Astrocyte (in vitro differentiated cells and primary cell): ENCODE data around the gene LRRC23. TPM values are rescaled to one million over a fixed set of nuclear protein-coding genes. Genes with fewer than 3 reads are reported as not detected.
A peak's percentile ranks its signal among the peaks of the same experiment; 100 is the strongest.

Experiments
- DNase-seq: peaks from one replicate; pipeline ENCODE4 v3.0.0-alpha.2; 2010; ENCODE audit warnings: low read depth
- FAIRE-seq: peaks from 2 replicates; lab custom pipeline; 2011; peaks lifted over from hg19 to GRCh38; lab: Jason Lieb, UNC
- H2AFZ ChIP-seq: 2 replicates; pipeline ENCODE4 v1.6.0; 2012; ENCODE audit warnings: low read depth, low read length, inconsistent platforms
- H3K27ac ChIP-seq: 2 replicates; pipeline ENCODE4 v1.5.1; 2011; ENCODE audit warnings: low read depth, low read length, inconsistent platforms
- H3K27me3 ChIP-seq: 2 replicates; pipeline ENCODE4 v1.6.0; 2011; ENCODE audit warnings: low read length, inconsistent platforms; ENCODE audit not compliant: insufficient read depth
- H3K36me3 ChIP-seq: 2 replicates; pipeline ENCODE4 v1.5.1; 2011; ENCODE audit warnings: low read length, inconsistent platforms; ENCODE audit not compliant: insufficient read depth
- H3K4me1 ChIP-seq: 2 replicates; pipeline ENCODE4 v1.5.1; 2011; ENCODE audit warnings: low read length, inconsistent platforms; ENCODE audit not compliant: insufficient read depth
- H3K4me2 ChIP-seq: 2 replicates; pipeline ENCODE4 v1.6.0; 2012; ENCODE audit warnings: low read length, inconsistent platforms
- H3K4me3 ChIP-seq: 2 replicates; pipeline ENCODE4 v1.5.1; 2011; ENCODE audit warnings: low read depth, mild to moderate bottlenecking, low read length, inconsistent platforms; ENCODE audit not compliant: insufficient read depth
- H3K79me2 ChIP-seq: 2 replicates; pipeline ENCODE4 v1.6.0; 2012; ENCODE audit warnings: mild to moderate bottlenecking, low read length, inconsistent platforms; ENCODE audit not compliant: insufficient read depth
- H3K9ac ChIP-seq: 2 replicates; pipeline ENCODE4 v1.6.0; 2012; ENCODE audit warnings: mild to moderate bottlenecking, low read length, inconsistent platforms
- H3K9me3 ChIP-seq: 2 replicates; pipeline ENCODE4 v1.5.1; 2012; ENCODE audit warnings: low read depth, mild to moderate bottlenecking, low read length, inconsistent platforms; ENCODE audit not compliant: insufficient read depth
- H4K20me1 ChIP-seq: 2 replicates; pipeline ENCODE4 v1.6.0; 2012; ENCODE audit warnings: low read length, inconsistent platforms; ENCODE audit not compliant: insufficient read depth
- H3K27ac Mint-ChIP-seq: one replicate; pipeline ENCODE4 v1.8.0; 2021; ENCODE audit warnings: mild to moderate bottlenecking, mixed read lengths; ENCODE audit not compliant: unreplicated experiment
- H3K27me3 Mint-ChIP-seq: one replicate; pipeline ENCODE4 v1.8.0; 2021; ENCODE audit warnings: low read depth, mixed read lengths; ENCODE audit not compliant: unreplicated experiment
- H3K36me3 Mint-ChIP-seq: one replicate; pipeline ENCODE4 v1.8.0; 2021; ENCODE audit warnings: low read depth, mixed read lengths; ENCODE audit not compliant: unreplicated experiment
- H3K4me1 Mint-ChIP-seq: one replicate; pipeline ENCODE4 v1.8.0; 2021; ENCODE audit warnings: low read depth, mixed read lengths; ENCODE audit not compliant: unreplicated experiment
- H3K4me3 Mint-ChIP-seq: one replicate; pipeline ENCODE4 v1.8.0; 2021; ENCODE audit warnings: mild to moderate bottlenecking, moderate library complexity, mixed read lengths; ENCODE audit not compliant: unreplicated experiment
- H3K9me3 Mint-ChIP-seq: one replicate; pipeline ENCODE4 v1.8.0; 2021; ENCODE audit warnings: mild to moderate bottlenecking, mixed read lengths; ENCODE audit not compliant: unreplicated experiment
- CTCF ChIP-seq: IDR thresholded peaks from 2 replicates; pipeline ENCODE4 v1.5.1; 2011; ENCODE audit warnings: low read depth, mild to moderate bottlenecking, inconsistent platforms, low read length, moderate library complexity; ENCODE audit not compliant: insufficient read depth
- EZH2 ChIP-seq: IDR thresholded peaks from 2 replicates; pipeline ENCODE4 v1.6.1; 2012; ENCODE audit warnings: mild to moderate bottlenecking, low read length, inconsistent platforms; ENCODE audit not compliant: insufficient read depth
- total RNA-seq: library from RNA; stranded (reverse); gene quantifications from 2 replicates; pipeline ENCODE4 v1.2.1, GENCODE V29; 2021

The LRRC23 gene
- total RNA-seq, 1 donor from 2014 or later, result 5.2 TPM

GRCh38 chr12:6917491-6918231 lies 13.0 kb downstream of the LRRC23 start:
- Histone ChIP-seq H3K4me1 (peaks cover 25% of the 10 kb centered on the region), H3K27me3 (no peaks in the 10 kb centered on the region), H3K4me2 (peak overlapping the region; percentile 53), H3K9me3 (no peaks in the 10 kb centered on the region), H3K9ac (no peak overlapping the region), H2AFZ (no peak overlapping the region), H4K20me1 (no peaks in the 10 kb centered on the region), H3K36me3 (peaks cover 2% of the 10 kb centered on the region), H3K27ac (peak overlapping the region; percentile 19), H3K79me2 (no peaks in the 10 kb centered on the region), H3K4me3 (no peak overlapping the region)
- H3K4me1 Mint-ChIP-seq, result peaks cover 20% of the 10 kb centered on the region
- DNase-seq, result peak; percentile 57
- H3K4me3 Mint-ChIP-seq, result peak overlapping the region; percentile 40
- FAIRE-seq, result no peak
- H3K27ac Mint-ChIP-seq, result no peak overlapping the region
- peaks cover 16% of the 10 kb centered on the region for H3K36me3 Mint-ChIP-seq
- peaks cover 2% of the 10 kb centered on the region for H3K27me3 Mint-ChIP-seq
- TF ChIP-seq EZH2 (no peak), CTCF (no peak)
- H3K9me3 Mint-ChIP-seq, result no peaks in the 10 kb centered on the region

DNA sequence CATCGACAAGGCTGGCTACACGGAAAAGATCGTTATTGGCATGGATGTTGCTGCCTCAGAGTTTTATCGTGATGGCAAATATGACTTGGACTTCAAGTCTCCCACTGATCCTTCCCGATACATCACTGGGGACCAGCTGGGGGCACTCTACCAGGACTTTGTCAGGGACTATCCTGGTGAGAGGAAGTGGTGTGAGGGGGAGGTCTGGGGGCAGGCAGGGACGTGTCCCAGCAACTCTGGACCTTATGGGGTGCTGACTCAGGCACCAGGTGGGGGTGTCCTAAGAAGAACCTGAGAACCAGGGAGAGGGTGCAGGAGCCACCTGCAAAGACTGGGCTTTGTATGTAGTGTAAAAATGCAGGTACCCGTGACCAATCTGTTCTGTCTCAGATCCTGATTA lies 15.0 kb downstream of the LRRC23 start:
- H3K36me3 ChIP-seq, result peaks cover 2% of the 10 kb centered on the region
- no peak overlapping the region for H3K27ac ChIP-seq
- H3K27me3 ChIP-seq, result no peaks in the 10 kb centered on the region
- no peak overlapping the region for H3K4me2 ChIP-seq
- no peaks in the 10 kb centered on the region for H3K9me3 Mint-ChIP-seq
- no peaks in the 10 kb centered on the region for H4K20me1 ChIP-seq
- peak overlapping the region; percentile 6 for H3K4me3 Mint-ChIP-seq
- peaks cover 22% of the 10 kb centered on the region for H3K4me1 Mint-ChIP-seq
- no peaks in the 10 kb centered on the region for H3K9me3 ChIP-seq
- H2AFZ ChIP-seq, result no peak overlapping the region
- peaks cover 24% of the 10 kb centered on the region for H3K4me1 ChIP-seq
- H3K4me3 ChIP-seq, result no peak overlapping the region
- DNase-seq, result no peak
- no peak overlapping the region for H3K27ac Mint-ChIP-seq
- no peak overlapping the region for H3K9ac ChIP-seq
- H3K79me2 ChIP-seq, result no peaks in the 10 kb centered on the region
- H3K27me3 Mint-ChIP-seq, result no peaks in the 10 kb centered on the region
- TF ChIP-seq CTCF (no peak), EZH2 (no peak)
- peaks cover 16% of the 10 kb centered on the region for H3K36me3 Mint-ChIP-seq
- FAIRE-seq, result no peak

- Mint-ChIP-seq H3K36me3 (peaks cover 16% of the 10 kb centered on the region), H3K4me1 (peaks cover 39% of the 10 kb centered on the region), H3K27ac (no peak overlapping the region), H3K4me3 (peak overlapping the region; percentile 8), H3K9me3 (no peaks in the 10 kb centered on the region), H3K27me3 (no peaks in the 10 kb centered on the region)
- peaks cover 36% of the 10 kb centered on the region for H3K4me1 ChIP-seq
- no peak overlapping the region for H3K4me3 ChIP-seq
- FAIRE-seq, result no peak
- peaks cover under 1% of the 10 kb centered on the region for H3K79me2 ChIP-seq
- no peak overlapping the region for H3K27ac ChIP-seq
- H2AFZ ChIP-seq, result no peak overlapping the region
- no peaks in the 10 kb centered on the region for H3K27me3 ChIP-seq
- no peak overlapping the region for H3K4me2 ChIP-seq
- DNase-seq, result no peak
- no peaks in the 10 kb centered on the region for H3K9me3 ChIP-seq
- H3K36me3 ChIP-seq, result peaks cover 2% of the 10 kb centered on the region
- TF ChIP-seq CTCF (no peak), EZH2 (no peak)
- no peaks in the 10 kb centered on the region for H4K20me1 ChIP-seq
- H3K9ac ChIP-seq, result no peak overlapping the region
These were observed 16.9 kb downstream of the LRRC23 start for GRCh38 chr12:6921539-6921938.
